ENCODE results near the gene MATN3. TPM values are rescaled to one million over a fixed set of nuclear protein-coding genes. Genes with fewer than 3 reads are reported as not detected.
A peak's percentile ranks its signal among the peaks of the same experiment; 100 is the strongest.
"Not testable (repeated sequence)": the region's sequence is repeated elsewhere in the genome, so short reads cannot be mapped to it uniquely, and the experiment has no call there.

MATN3 gene
- polyA plus RNA-seq, 1 of the 3 experiments (the other 2 are of a cell fraction), result 5.9 TPM

GRCh38 chr2:20045712-20046292, 33.3 kb upstream of the MATN3 start:
- CTCF ChIA-PET, result interaction anchor here (0.8 to 8.0 kb wide), 6 partner anchors 11 to 49 kb away, joined by 4 to 82 read pairs (median 6); partner anchors contain the start of gene MATN3
- Histone ChIP-seq H4K20me1 (ENCODE audit: insufficient read depth) (peaks cover 80% of the 10 kb centered on the region), H3K79me2 (ENCODE audit: insufficient read depth) (peaks cover 98% of the 10 kb centered on the region), H3K36me3 (replicated peaks in 1 of 2; ENCODE audit: control insufficient read depth in 1 of 2, insufficient read depth in 2 of 2, low read length in 1 of 2) (peaks cover 4 to 12% of the 10 kb centered on the region in 2 experiments), H3K4me1 (ENCODE audit: control insufficient read depth in 1 of 2, insufficient read depth in 2 of 2, low read depth in 1 of 2, low read length in 1 of 2) (peaks cover 14 to 33% of the 10 kb centered on the region in 2 experiments; a peak in 3 of 4 replicates), H3K27ac (ENCODE audit: low read depth in 2 of 2, low read length in 1 of 2) (peak overlapping the region in 1 of 2 experiments; percentile 8; a peak in 1 of 4 replicates)
- H3K9me3 ChIP-seq; H2AFZ ChIP-seq (ENCODE audit: low read depth); H3K9ac ChIP-seq; H3F3A ChIP-seq (replicated peaks; ENCODE audit: insufficient read depth); H3K4me3 ChIP-seq (ENCODE audit: low read depth in 2 of 2, low read length in 1 of 2); H3K27me3 ChIP-seq (ENCODE audit: insufficient read depth); H3K4me2 ChIP-seq; POLR2A ChIA-PET; H3K9me2 ChIP-seq: not testable (repeated sequence)
- TF ChIP-seq POLR2AphosphoS5 (IDR thresholded peaks at IDR 0.05; ENCODE audit: low read depth, low read length) (0 out of 2 replicates have a peak, but pooled peaks have one; percentile 28), EP300 (IDR thresholded peaks at IDR 0.05; ENCODE audit: borderline replicate concordance in 1 of 2, low read depth in 1 of 2, low read length in 1 of 2) (peak in 1 of 2 experiments; percentile 88; a peak in 1 of 4 replicates), MXI1 (IDR thresholded peaks at IDR 0.05; ENCODE audit: low read depth, low read length) (0 out of 2 replicates have a peak, but pooled peaks have one; percentile 23), TCF12 (IDR thresholded peaks at IDR 0.05) (peak; percentile 65), GATA2 (CRISPR knock-in tag; IDR thresholded peaks at IDR 0.05) (peak; percentile 99), CHD2 (IDR thresholded peaks at IDR 0.05; ENCODE audit: low read length, partially characterized antibody) (peak; percentile 83), RCOR1 (IDR thresholded peaks at IDR 0.05; ENCODE audit: low read length) (peak; percentile 95), FOXJ3 (CRISPR knock-in tag; IDR thresholded peaks at IDR 0.05) (peak; percentile 79), IRF3 (IDR thresholded peaks at IDR 0.05; ENCODE audit: low read depth, low read length) (0 out of 2 replicates have a peak, but pooled peaks have one; percentile 8)
- DNase-seq, result peak; percentile 75
- WGBS (ENCODE audit: low lambda C conversion rate), result 62% methylated on average over 4 of the region's 4 CpGs

DNA sequence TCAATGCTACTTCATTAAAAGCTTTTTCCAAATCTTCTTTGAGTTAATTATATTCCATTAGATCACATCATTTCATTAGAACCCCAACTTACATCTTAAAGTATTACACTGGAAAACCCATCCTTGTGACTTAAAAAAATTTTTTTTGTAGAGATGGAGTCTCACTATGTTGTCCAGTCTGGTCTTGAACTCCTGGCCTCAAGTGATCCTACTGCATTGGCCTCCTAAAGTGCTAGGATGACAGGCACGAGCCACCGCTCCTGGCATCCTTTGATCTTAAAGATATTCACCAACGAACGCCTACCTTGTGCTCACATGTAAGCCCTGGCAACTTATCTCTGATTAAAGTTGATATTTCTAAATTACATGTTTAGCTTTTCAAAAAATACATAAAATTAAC, 32.3 kb upstream of the MATN3 start:
- no peak overlapping the region for H2AFZ ChIP-seq (ENCODE audit: low read depth)
- over 99% methylated on average over 4 of the region's 4 CpGs for WGBS (ENCODE audit: low lambda C conversion rate)
- no peaks in the 10 kb centered on the region for H3F3A ChIP-seq (replicated peaks; ENCODE audit: insufficient read depth)
- H3K36me3 ChIP-seq (replicated peaks in 1 of 2; ENCODE audit: control insufficient read depth in 1 of 2, insufficient read depth in 2 of 2, low read length in 1 of 2), result peaks cover 14 to 20% of the 10 kb centered on the region in 2 experiments
- ChIA-PET POLR2A (interaction anchor here (0.7 kb wide), 1 partner anchor 569 kb away, joined by 4 read pairs; no protein-coding TSS in a partner anchor), CTCF (interaction anchor here (0.7 to 8.0 kb wide), 10 partner anchors 10 to 617 kb away, joined by 3 to 82 read pairs (median 6); partner anchors contain the start of gene MATN3)
- H3K9ac ChIP-seq, result no peak overlapping the region
- no peaks in the 10 kb centered on the region for H3K27me3 ChIP-seq (ENCODE audit: insufficient read depth)
- no peak overlapping the region for H3K27ac ChIP-seq (ENCODE audit: low read depth in 2 of 2, low read length in 1 of 2)
- H3K9me3 ChIP-seq, result no peaks in the 10 kb centered on the region
- TF ChIP-seq FOXM1 (IDR thresholded peaks at IDR 0.05; ENCODE audit: low read depth) (no peak), POLR2AphosphoS5 (IDR thresholded peaks at IDR 0.05; ENCODE audit: low read depth, low read length) (no peak), SMC3 (IDR thresholded peaks at IDR 0.05; ENCODE audit: low read depth, low read length) (no peak), SIN3A (IDR thresholded peaks at IDR 0.05; ENCODE audit: borderline replicate concordance, low read depth, low read length) (no peak), FOSL2 (IDR thresholded peaks at IDR 0.05; ENCODE audit: borderline replicate concordance, low read depth) (no peak), NRF1 (IDR thresholded peaks at IDR 0.05; ENCODE audit: low read depth, low read length) (no peak), EP300 (IDR thresholded peaks at IDR 0.05; ENCODE audit: borderline replicate concordance in 1 of 2, low read depth in 1 of 2, low read length in 1 of 2) (no peak), MEF2A (IDR thresholded peaks at IDR 0.05; ENCODE audit: borderline replicate concordance, low read depth) (no peak), FOXJ3 (CRISPR knock-in tag; IDR thresholded peaks at IDR 0.05) (no peak), GATA2 (CRISPR knock-in tag; IDR thresholded peaks at IDR 0.05) (no peak), REST (IDR thresholded peaks at IDR 0.05; ENCODE audit: low read depth, low read length) (no peak), RFX5 (IDR thresholded peaks at IDR 0.05; ENCODE audit: low read length) (no peak), GABPA (IDR thresholded peaks at IDR 0.05; ENCODE audit: low read depth) (no peak), PBX3 (IDR thresholded peaks at IDR 0.05) (no peak)
- TF ChIP-seq, protein P1, sequence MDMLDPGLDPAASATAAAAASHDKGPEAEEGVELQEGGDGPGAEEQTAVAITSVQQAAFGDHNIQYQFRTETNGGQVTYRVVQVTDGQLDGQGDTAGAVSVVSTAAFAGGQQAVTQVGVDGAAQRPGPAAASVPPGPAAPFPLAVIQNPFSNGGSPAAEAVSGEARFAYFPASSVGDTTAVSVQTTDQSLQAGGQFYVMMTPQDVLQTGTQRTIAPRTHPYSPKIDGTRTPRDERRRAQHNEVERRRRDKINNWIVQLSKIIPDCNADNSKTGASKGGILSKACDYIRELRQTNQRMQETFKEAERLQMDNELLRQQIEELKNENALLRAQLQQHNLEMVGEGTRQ (IDR thresholded peaks at IDR 0.05; ENCODE audit: borderline replicate concordance, low read depth, low read length), result no peak
- H3K4me3 ChIP-seq (ENCODE audit: low read depth in 2 of 2, low read length in 1 of 2), result no peak overlapping the region
- no peak overlapping the region for H3K4me2 ChIP-seq
- peaks cover 90% of the 10 kb centered on the region for H4K20me1 ChIP-seq (ENCODE audit: insufficient read depth)
- H3K79me2 ChIP-seq (ENCODE audit: insufficient read depth), result peaks cover 98% of the 10 kb centered on the region
- DNase-seq, result no peak
- H3K9me2 ChIP-seq, result no peaks in the 10 kb centered on the region
- peaks cover 14 to 27% of the 10 kb centered on the region in 2 experiments; a peak in 3 of 4 replicates for H3K4me1 ChIP-seq (ENCODE audit: control insufficient read depth in 1 of 2, insufficient read depth in 2 of 2, low read depth in 1 of 2, low read length in 1 of 2)

Data from SK-N-SH (cell line).